Fibroblast of mammary gland (primary cell): ENCODE data around the gene RACGAP1.
A peak's percentile ranks its signal among the peaks of the same experiment; 100 is the strongest.

Experiments used
- DNase-seq: peaks from one replicate; pipeline ENCODE4 v3.0.0-alpha.2; 2010; ENCODE audit warnings: low read depth
- H3K4me3 ChIP-seq: 2 replicates; pipeline ENCODE4 v1.5.1; 2011; ENCODE audit warnings: low read depth, mild to moderate bottlenecking, low read length, moderate library complexity; ENCODE audit not compliant: control insufficient read depth
- TF ChIP-seq, protein P1 (sequence below): conservative IDR thresholded peaks from 2 replicates; pipeline ENCODE4 v1.5.1; 2011; ENCODE audit warnings: low read depth, low read length, inconsistent platforms; ENCODE audit not compliant: control insufficient read depth, insufficient read depth

Gene RACGAP1

DNA sequence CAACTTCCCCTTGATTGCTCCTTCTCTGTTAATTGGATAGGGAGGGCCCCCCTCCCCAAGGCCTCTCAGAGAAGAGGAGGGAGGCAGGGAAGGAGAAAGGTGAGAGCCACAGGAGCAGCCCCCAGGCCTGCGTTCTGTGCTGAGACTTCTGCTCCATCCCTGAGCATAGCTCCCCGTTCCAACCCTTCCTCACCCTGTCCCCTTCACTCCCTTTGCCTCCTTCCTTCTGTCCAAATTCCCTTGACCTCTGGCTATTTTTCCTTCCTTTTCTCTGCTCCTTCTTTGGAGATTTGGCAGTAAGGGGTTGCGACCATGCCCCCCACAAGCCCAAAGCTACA lies 31.3 kb upstream of the RACGAP1 start:
- no peak overlapping the region for H3K4me3 ChIP-seq
- TF ChIP-seq, protein P1, sequence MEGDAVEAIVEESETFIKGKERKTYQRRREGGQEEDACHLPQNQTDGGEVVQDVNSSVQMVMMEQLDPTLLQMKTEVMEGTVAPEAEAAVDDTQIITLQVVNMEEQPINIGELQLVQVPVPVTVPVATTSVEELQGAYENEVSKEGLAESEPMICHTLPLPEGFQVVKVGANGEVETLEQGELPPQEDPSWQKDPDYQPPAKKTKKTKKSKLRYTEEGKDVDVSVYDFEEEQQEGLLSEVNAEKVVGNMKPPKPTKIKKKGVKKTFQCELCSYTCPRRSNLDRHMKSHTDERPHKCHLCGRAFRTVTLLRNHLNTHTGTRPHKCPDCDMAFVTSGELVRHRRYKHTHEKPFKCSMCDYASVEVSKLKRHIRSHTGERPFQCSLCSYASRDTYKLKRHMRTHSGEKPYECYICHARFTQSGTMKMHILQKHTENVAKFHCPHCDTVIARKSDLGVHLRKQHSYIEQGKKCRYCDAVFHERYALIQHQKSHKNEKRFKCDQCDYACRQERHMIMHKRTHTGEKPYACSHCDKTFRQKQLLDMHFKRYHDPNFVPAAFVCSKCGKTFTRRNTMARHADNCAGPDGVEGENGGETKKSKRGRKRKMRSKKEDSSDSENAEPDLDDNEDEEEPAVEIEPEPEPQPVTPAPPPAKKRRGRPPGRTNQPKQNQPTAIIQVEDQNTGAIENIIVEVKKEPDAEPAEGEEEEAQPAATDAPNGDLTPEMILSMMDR = no peak
- no peak for DNase-seq

DNA sequence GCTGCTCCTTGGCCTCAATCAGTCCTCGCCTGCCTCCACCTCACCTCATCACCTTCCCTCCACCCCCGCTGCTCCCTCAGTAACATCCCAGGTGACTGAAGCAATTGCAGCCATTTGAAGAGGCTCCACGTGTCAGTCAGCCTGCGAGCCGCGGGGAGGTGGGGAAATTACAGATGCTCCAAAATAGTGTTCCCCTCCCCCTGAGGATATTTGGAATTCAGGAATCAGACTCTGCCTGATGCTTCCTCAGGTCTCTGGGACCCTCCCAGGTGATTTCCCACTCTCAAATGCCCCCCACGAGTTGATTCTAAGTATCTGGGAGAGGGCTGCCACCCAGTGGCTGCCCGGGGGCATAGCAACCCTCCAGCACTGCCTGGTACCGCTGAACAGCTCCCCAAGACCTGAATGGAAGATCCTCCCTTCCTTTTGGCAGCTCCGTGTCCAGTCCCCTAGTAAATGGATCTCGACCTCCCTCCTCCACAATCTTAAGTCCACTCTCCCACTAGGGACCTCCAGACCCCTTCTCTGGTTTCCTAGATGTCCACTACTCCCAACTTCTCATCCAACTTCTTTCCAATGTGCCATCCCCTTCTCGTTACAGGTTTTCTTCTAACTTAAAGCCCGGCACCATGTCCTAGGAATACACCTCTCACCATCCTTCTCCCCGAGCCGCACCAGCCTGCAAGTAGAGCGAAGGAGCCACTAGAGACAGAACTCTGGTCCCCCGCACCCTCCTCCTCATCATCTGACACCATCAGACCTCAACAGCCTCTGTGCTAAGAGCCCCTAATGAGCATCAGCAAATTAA lies 30.7 kb upstream of the RACGAP1 start:
- H3K4me3 ChIP-seq = no peak overlapping the region
- TF ChIP-seq, protein P1 = peak; percentile 96
- peak; percentile 54 for DNase-seq

DNA sequence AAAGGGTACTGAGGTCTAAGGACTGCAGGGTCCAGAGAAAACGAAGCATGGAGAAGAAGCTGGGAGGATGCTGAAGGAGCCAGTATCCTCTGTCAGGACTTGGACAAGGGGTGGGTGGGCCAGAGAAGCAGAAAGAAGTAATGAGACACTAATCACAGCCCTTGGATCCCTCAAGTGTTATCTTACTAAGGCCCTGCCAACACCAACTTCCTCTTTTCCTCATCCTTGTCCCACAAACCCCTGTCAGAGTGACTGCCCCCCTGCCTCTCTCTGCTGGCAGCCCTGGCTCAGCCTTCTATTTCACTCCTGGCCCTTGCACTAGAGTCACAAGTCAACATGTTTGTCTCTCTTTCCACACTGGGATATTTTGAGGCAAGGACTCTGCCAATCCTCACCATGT lies 28.3 kb upstream of the RACGAP1 start:
- no peak for DNase-seq
- TF ChIP-seq, protein P1 = no peak
- H3K4me3 ChIP-seq = no peak overlapping the region

DNA sequence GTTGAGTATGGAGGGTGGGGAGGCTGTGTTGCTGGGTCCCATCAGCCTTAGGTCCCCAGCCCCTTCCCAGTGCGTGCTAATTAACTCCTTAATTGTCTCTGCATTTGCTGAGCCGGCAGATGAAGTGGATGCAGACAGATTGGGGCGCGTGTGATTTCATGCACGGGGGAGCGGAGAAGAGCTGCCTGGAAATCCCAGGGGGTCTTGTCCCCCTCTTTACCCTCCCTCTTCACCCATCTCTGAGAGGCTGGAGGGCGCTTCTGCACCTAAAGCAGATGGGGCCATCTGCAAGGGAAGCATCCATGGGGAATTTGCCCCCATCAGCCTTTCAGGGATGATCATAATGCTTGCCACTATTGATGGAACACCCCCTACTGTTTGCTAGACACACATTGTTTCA lies 27.7 kb upstream of the RACGAP1 start:
- TF ChIP-seq, protein P1 = no peak
- H3K4me3 ChIP-seq = no peak overlapping the region
- DNase-seq = no peak

DNA sequence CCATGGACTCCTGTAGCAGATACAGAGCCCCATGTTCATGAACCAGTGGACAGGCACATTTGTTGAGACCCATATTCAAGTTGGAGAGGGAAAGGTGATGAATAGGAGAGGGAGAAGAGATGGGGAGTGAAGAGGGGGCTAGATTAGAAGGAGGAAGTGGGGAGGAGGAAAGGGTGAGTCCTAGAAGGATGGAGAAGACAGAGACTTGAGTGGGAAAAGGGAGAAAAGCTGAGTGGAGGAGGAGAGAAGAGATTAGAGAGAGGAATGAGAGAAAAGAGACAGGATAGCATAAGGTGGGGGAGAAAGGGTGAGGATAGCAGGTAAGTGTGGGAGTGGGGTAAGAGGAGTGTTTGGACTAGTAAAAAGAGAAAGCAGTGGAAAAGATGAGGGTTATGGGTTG lies 27.2 kb upstream of the RACGAP1 start:
- no peak overlapping the region for H3K4me3 ChIP-seq
- DNase-seq = no peak
- TF ChIP-seq, protein P1 = no peak

DNA sequence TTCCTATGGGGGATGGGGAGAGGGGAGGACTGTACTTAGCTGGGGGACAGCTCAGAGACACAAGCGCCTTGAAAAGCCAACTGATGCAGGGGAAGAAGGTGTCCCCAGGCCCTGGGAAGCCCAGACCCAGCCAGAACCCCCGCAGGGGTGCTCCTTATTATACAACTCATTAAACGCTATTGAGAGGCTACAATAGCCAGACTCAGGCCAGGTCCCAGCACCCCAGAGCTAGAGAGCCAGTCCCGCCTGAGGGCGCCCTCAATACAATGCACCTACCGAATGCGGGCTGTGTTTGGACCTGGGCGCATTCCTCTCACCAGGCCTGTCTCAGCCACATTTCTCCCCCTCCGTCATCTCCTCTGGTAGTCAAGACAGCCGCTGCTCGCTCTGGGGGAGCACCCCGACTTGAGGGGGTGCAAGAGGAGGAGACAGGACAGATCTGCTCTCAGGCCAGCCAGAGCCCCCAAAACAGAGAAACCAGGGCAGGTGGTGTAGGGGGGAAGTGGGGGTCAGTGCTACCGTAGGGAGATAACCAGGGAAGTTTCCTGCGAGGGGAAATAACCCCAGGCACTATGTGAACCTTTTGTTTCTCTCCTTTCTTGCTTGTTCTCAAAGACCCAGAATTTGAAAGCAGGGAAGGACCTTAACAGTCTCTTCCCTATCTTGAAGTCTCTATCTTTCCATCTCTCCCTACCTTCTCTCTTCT lies 26.0 kb upstream of the RACGAP1 start:
- no peak overlapping the region for H3K4me3 ChIP-seq
- TF ChIP-seq, protein P1 = no peak
- no peak for DNase-seq
